Retinal pigment epithelial cell (primary cell): ENCODE data around the gene PEAR1.

Source experiments
- DNase-seq: peaks from one replicate; pipeline ENCODE4 v3.0.0-alpha.2; 2010; ENCODE audit warnings: low read depth
- H3K4me3 ChIP-seq: 2 replicates; pipeline ENCODE4 v1.5.1; 2011; ENCODE audit warnings: mild to moderate bottlenecking, low read length, control low read depth, moderate library complexity
- CTCF ChIP-seq: conservative IDR thresholded peaks from 2 replicates; pipeline ENCODE4 v1.5.1; 2011; ENCODE audit warnings: low read depth, low read length, control low read depth, inconsistent platforms

Gene PEAR1

GRCh38 chr1:156933136-156933535 lies 39.6 kb downstream of the PEAR1 start:
- DNase-seq, result no peak
- TF ChIP-seq CTCF, result no peak

GRCh38 chr1:156935505-156936128 lies 42.1 kb downstream of the PEAR1 start:
- no peak for TF ChIP-seq CTCF
- H3K4me3 ChIP-seq, result no peak overlapping the region
- no peak for DNase-seq

More at GRCh38 chr1:156933136-156933535, 39.6 kb downstream of the PEAR1 start:
- H3K4me3 ChIP-seq, result no peak overlapping the region

GRCh38 chr1:156936191-156936590 lies 42.7 kb downstream of the PEAR1 start:
- DNase-seq, result no peak
- TF ChIP-seq CTCF, result no peak
- no peak overlapping the region for H3K4me3 ChIP-seq

GRCh38 chr1:156936721-156937220 lies 43.3 kb downstream of the PEAR1 start:
- DNase-seq, result no peak
- no peak overlapping the region for H3K4me3 ChIP-seq
- no peak for TF ChIP-seq CTCF

- TF ChIP-seq CTCF, result no peak
- H3K4me3 ChIP-seq, result no peak overlapping the region
Observed at GRCh38 chr1:156937883-156938282, 44.4 kb downstream of the PEAR1 start.

GRCh38 chr1:156938813-156939212 lies 45.3 kb downstream of the PEAR1 start:
- no peak for DNase-seq
- no peak overlapping the region for H3K4me3 ChIP-seq
- TF ChIP-seq CTCF, result no peak

More at GRCh38 chr1:156937883-156938282, 44.4 kb downstream of the PEAR1 start:
- no peak for DNase-seq

- no peak for DNase-seq
Observed at GRCh38 chr1:156939786-156940334, 46.3 kb downstream of the PEAR1 start.

More at GRCh38 chr1:156939786-156940334, 46.3 kb downstream of the PEAR1 start:
- no peak overlapping the region for H3K4me3 ChIP-seq
- TF ChIP-seq CTCF, result no peak
